Right ventricle myocardium superior (tissue), 1 donor: ENCODE data around the gene DIPK1A. TPM values are rescaled to one million over a fixed set of nuclear protein-coding genes. Genes with fewer than 3 reads are reported as not detected.
A peak's percentile ranks its signal among the peaks of the same experiment; 100 is the strongest.

ENCODE experiments used
- ATAC-seq: fragments of 200-7000 bp; cut with Tn5 transposase; one replicate; pipeline ENCODE4 v1.9.1; 2020; ENCODE audit warnings: mild to moderate bottlenecking; ENCODE audit not compliant: poor library complexity
- DNase-seq: peaks from one replicate; pipeline ENCODE4 v3.0.0-alpha.2; 2020
- intact Hi-C: fragments of 100-400 bp; cut with DNase I; formaldehyde crosslinking; loops from one replicate; pipeline ENCODE4 v1.11.2; 2022
- total RNA-seq: library from RNA; stranded (reverse); fragmentation: NEBNext Ultra II Directional; extraction: Animal tissue kit (Norgen Biotek cat#: 25700); gene quantifications from one replicate; pipeline ENCODE4 v1.2.1, GENCODE V29; 2021
- donor health status: DM: no; HTN: yes; CAD: no; lungs with severe emphysema.

Gene DIPK1A
- total RNA-seq, 1 donor from 2014 or later, result 7.0 TPM

GRCh38 chr1:92833840-92834239, 127.4 kb downstream of the DIPK1A start:
- DNase-seq (no peak), ATAC-seq (no peak)
- intact Hi-C loops, result no loop called here

DNA sequence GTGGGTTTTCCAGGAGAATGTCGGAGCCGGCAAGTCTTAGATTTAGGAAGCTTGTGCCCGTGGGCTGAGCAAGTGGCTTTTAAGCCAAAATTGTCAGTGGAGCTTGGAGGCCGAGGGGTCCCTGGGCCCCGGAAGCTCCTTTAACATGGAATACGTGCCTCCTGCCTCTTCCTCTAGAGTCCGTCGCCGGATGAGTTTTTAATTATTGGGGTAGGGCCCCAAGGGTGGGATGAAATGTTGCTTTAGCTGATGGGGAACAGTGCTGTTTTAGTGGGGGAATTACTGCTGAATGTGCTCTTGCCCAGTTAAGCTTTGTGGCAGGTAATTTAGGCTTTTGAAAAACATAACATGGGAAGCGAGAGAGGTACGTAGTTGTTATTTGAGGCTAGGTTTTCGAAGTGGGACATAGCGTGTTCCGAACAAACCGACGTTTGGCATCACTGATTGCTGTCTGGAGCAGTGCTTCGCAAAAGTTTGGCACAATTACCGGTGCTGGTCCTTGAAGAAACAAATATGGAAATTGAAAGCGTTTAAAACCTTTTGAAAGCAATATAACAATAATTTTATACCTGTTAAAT, 128.6 kb downstream of the DIPK1A start:
- DNase-seq (no peak), ATAC-seq (peak; percentile 37)
- intact Hi-C loops, result no loop called here

GRCh38 chr1:92831762-92832536, 129.3 kb downstream of the DIPK1A start, which contains the start of gene RPL5:
Gene RPL5 (plus strand): TSS chr1:92832040. CDS start chr1:92832115, 75 bp downstream.
- peak; percentile 98 for DNase-seq
- peak; percentile 99 for ATAC-seq
- intact Hi-C loops, result no loop called here

GRCh38 chr1:92831368-92831761, 129.9 kb downstream of the DIPK1A start:
- DNase-seq (no peak), ATAC-seq (no peak)
- intact Hi-C loops, result no loop called here

DNA sequence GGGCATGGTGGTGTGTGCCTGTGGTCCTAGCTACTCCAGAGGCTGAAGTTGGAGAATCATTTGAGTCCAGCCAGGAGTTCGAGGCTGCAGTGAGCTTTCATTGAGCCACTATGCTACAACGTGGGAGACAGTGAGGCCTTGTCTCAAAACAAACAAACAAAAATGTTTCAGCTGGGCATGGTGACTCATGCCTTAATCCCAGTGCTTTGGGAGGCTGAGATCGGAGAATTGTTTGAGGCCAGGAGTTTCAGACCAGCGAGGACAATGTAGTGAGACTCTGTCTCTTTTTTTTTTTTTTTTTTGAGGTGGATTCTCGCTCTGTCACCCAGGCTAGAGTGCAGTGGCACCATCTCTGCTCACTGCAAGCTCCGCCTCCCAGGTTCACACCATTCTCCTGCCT, 134.5 kb downstream of the DIPK1A start:
- no peak for DNase-seq
- intact Hi-C loops, result no loop called here
- ATAC-seq, result no peak

GRCh38 chr1:92822879-92823278, 138.4 kb downstream of the DIPK1A start:
- intact Hi-C loops, result no loop called here
- no peak for DNase-seq
- no peak for ATAC-seq

DNA sequence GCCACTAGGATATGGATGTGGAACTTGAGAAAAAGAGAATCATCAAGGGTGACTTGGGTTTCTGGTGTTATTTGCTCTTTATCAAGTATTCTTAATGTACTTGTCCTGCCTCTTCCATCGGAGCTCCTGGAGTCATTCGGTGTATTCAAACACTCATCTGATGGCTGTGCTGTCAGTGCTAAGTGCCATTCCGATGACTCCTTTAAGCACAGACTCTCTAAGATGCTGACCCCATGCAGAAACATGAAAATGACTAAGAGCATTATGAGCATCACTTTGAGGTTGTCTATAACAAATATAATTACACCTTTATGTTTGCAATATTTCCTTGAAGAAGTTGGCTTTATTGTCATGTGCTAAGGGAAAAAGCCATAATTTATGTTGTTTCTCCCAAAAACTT, 140.7 kb downstream of the DIPK1A start:
- intact Hi-C loops, result no loop called here
- no peak for DNase-seq
- no peak for ATAC-seq

DNA sequence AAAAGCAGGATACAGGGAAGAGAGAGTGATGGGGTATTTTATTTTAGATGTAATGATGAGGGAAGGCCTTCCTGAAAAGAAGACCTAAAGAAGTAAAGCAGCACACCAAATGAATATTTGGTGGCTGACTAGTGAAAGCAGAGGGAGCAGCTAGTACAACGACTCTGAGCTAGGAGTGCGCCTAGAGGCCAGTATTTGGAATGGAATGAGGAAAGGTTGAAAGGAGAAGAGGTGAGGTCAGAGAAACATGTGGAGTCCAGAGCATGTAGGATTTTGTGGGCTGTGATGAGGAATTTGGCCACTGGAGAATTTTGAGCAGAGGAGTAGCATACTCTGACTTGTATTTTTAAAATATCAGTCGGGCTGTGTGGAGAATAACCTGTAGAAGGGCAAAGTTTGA, 141.2 kb downstream of the DIPK1A start:
- intact Hi-C loops, result no loop called here
- no peak for DNase-seq
- ATAC-seq, result no peak

DNA sequence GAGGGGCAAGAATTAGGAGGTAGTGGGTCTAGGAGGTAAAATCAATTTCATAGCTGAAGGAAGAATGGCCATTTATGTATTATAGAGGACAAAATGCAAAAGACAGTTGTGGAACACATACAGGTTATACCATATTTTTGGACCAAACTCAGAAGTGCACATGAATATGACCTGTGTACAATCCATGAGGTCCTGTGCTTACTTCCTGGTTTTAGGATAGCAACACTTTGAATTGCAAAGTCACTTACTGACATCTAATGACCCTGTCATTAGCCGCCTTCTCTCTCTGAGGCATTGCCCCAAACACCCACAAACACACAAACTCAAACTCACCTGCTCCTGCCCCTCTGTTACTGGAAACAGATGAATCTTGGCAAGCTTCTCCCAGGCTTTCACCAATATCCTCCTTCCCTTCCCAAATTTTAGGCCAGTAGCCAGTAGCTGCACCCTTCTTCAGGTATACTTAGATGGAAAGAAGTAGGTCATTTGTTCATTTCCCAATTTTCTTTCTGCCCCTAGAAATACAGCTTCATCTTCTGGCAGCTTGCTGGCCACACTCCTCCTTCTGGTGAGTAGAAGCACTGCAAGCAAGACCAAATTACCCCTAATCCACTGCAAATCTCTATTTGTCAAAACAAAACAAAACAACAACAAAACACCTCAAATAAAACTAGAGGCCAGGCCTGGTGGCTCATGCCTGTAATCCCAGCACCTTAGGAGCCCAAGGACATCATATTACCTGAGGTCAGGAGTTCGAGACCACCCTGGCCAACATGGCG, 143.1 kb downstream of the DIPK1A start:
- ATAC-seq (peak; percentile 67), DNase-seq (no peak)
- intact Hi-C loops, result loop anchor here (10.0 kb wide), 1 partner anchor 73 kb away; no protein-coding TSS in a partner anchor

DNA sequence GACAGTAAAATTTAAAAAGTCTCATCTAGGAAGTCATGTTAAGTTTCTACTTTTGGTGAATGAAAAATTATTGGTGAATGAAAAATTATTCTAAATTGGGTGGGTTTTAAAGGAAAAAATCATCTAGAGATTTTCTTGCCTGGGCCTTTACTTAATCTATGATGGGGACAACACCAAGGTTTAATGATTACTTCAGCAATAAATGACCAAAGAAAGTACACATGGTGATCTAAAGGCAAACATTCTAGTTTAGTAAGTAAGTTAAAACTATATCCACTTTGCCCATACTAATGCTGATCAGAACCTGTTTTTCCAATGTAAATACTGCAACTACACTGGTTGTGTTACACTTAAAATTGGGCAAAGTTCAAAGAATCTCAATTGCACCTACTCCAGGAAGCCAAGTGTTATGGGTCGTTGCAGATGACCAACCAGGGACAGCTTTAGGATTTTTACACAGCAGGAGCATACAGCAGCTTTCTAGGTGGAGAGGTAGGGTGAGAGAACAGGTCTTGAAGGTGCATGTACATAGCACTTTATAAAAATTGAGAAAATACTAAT, 144.0 kb downstream of the DIPK1A start:
- ATAC-seq, result no peak
- DNase-seq, result no peak
- intact Hi-C loops, result loop anchor here (10.0 kb wide), 1 partner anchor 72 kb away; no protein-coding TSS in a partner anchor

DNA sequence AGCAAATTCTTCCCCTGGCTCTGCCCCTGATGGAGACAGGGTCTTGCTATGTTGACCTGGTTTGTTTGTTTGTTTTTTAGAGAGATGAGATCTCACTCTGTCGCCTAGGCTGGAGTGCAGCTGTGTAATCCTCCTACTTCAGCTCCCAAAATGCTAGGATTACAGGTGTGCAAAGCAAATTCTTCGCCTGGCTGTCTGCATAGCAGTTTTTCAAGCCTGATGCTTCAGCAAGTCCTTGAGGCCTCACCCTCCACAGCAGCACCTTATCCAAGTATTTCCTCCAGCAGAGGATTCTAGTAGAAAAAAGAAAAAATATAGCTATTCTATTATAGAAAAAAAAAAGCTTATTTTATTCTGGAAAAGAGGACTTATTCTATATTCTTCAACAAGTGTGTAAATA, 144.5 kb downstream of the DIPK1A start:
- DNase-seq (no peak), ATAC-seq (no peak)
- intact Hi-C loops, result loop anchor here (10.0 kb wide), 1 partner anchor 72 kb away; no protein-coding TSS in a partner anchor

- DNase-seq (no peak), ATAC-seq (no peak)
- intact Hi-C loops, result no loop called here
Observed at GRCh38 chr1:92808381-92808780, 152.9 kb downstream of the DIPK1A start.

GRCh38 chr1:92805216-92805615, 156.0 kb downstream of the DIPK1A start:
- DNase-seq, result no peak
- intact Hi-C loops, result no loop called here

GRCh38 chr1:92804721-92805201, 156.5 kb downstream of the DIPK1A start:
- ATAC-seq (peak; percentile 96), DNase-seq (peak; percentile 74)
- intact Hi-C loops, result no loop called here

More at GRCh38 chr1:92805216-92805615, 156.0 kb downstream of the DIPK1A start:
- ATAC-seq, result no peak

GRCh38 chr1:92803140-92803887, 157.9 kb downstream of the DIPK1A start:
- intact Hi-C loops, result no loop called here
- ATAC-seq, result no peak
- DNase-seq, result no peak

GRCh38 chr1:92797961-92798360, 163.3 kb downstream of the DIPK1A start:
- ATAC-seq (no peak), DNase-seq (no peak)
- intact Hi-C loops, result no loop called here

GRCh38 chr1:92797297-92797696, 164.0 kb downstream of the DIPK1A start:
- DNase-seq (no peak), ATAC-seq (no peak)
- intact Hi-C loops, result no loop called here

DNA sequence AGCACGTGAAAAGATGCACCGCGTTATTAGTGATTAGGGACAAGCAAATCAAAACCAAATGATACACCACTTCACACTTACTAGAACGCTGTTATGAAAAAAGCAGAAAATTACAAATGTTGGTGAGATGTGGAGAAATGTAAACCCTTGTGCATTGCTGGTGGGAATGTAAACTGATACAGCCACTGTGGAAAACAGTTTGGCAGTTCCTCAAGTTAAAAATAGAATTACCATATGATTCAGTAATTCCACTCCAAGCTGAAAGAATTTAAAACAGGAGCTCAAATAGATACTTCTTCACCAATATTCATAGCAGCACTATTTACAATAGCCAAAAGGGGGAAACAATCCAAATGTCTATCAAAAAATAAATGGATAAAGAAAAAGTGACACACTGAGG, 166.1 kb downstream of the DIPK1A start:
- ATAC-seq, result no peak
- intact Hi-C loops, result no loop called here
- DNase-seq, result no peak
